CD4-positive, alpha-beta T cell treated with Interleukin-21 for 1 hour (primary cell): Measurements from ENCODE around the gene PIK3R1.
A peak's percentile ranks its signal among the peaks of the same experiment; 100 is the strongest.

Experiments used
- DNase-seq: peaks from one replicate; pipeline ENCODE4 v3.0.0-alpha.2; 2020

Gene PIK3R1

DNA sequence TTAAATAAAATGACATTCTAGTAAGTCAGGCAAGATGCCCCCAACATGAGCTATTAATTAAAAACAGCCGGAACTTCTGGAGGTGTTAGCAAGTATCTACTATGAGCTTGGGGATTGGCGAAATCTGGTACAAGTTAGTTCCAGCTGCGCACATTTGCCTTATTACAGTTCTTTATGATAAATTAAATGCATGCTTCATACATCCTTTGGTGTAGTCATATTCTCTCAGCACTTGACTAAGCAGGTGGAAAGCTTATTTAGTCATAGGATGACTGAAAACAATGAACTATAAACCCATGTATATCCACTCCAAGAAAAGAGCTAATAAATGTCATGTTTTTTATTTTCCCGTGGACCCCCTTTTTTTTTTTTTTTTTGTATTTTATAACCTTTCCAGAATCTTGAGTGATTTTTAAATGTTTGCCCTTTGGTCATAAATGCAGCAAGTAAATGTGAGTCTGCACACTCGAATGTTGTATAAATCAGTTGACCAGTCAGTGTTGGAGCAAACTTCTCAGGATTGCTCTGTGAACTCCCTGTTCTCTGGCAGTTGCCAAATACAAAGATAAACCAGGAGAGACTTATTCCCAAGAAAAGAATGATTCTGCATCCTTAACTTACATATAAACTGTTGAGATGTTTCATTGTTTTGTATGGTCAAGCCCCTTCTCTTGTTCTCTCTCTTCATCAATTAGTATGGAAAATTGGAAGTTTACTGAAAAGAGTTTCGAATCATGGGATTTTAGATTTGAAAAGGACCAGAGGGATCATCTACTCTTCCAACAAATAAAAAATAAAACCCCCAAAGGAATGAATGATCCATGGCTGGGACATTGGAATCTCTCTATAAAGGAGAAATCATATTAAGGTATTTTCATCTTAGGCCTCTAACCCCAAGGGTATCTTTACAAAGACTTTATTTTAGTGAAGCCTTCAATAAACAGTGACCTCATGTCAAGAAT, 38.3 kb downstream of the PIK3R1 start:
- DNase-seq = no peak

DNA sequence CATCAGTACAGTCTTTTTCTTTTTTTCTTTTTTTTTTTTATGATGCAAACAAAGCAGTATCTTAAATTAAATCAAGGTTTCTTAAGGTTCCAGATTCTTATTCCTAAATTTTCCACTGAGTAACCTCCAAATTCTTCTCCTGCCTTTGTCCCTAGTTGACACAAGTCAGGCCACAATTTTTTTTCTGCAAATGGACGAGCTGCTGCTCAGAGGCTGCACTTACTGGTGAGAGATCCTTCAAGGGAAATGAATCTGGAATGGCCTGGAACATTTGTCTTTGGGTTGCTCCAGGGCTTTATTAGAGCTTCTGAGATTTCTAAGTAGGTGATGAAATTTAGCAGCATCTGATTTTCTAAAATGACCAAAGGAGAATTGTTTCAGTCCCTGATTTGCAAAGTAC, 39.3 kb downstream of the PIK3R1 start:
- DNase-seq = no peak

DNA sequence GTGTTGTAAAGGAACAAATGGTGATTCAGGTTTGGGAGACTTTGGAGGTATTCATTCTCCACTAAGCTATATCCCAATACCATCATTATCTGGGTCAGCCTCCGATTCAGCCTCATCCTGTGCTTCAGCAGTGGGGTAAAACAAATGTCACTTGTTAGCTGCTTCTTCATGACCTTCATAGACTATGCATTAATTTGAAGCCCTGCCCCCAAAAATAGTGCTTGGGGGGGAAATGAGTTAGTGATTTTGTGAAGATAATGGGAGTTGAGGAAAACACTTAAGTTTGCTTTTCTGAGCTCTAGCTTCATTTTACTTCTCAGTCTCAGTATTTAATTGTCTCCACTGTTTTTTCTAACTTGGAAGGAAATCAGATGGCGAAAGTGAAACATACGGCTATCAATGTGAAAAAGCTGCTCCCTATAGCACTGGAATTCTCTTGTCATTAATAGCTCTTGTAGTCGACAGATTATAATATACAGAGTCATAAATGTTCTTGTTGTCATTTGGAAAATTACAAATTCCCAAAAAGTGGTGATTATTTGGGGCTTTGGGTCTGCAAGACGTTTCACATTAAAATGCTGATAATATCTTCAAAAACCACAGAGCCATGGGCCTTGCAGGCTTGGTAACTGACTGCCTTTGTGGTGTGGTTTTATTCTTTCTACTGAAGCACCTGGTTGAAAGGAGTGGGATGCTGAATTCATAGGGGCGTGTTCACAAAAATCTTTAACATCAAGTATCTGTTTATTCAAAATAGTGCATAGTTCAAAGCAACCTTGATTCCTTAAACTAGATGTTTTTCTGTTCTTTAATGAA, 40.0 kb downstream of the PIK3R1 start:
- peak; percentile 74 for DNase-seq

DNA sequence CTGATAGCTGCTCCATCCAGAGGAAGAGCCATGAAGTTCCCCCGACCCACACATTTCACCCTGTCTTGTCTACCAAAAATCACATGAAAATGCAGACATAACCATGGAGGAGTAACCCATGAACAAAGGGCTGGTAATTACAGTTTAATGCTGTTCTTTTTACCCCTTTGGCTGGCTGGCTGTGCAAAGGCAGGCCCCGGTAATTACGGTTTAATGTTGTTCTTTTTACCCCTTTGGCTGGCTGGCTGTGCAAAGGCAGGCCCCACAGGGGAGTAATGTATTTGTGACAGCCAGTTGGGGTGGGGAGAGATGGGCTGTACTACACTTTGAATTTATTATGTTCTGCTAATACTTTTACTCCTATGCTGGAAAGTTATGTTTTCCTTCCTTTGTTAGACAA, 41.7 kb downstream of the PIK3R1 start:
- no peak for DNase-seq

DNA sequence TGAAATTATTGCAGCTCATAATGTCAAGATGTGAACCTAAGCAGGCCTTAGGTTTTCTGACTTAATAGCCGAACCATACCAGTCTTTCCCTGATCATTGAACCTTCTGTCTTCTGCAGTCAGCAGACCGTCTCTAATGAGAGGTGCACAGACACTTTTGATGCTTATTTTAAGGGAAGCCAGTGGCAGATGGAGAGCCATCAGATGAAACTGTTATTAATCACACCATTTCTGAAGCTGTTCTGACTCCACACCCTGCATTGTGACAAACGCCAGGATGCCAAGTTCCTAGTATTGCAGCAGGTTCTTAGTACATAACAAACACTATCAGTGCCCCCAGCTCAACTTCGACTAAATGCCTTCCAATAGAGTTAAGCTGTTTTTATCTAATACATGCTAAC, 43.0 kb downstream of the PIK3R1 start:
- DNase-seq = no peak

DNA sequence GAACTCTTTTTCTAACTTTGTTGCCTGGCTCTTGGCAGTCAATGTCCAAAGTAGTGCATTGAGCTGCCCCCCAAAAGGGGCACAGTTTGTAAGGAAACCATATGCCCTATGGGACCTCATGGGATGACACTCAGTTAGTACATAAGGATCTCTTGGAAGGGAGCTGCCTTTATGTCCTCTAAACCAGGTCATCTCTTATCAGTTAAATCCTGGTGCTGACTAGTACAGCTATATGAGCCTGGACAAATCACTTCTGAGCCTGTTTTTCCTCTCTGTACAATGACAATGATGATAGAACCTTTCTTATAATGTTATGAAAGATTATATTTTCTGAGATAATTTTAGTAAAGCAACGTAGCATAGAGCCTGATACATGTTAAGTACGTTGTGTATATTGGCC, 44.1 kb downstream of the PIK3R1 start:
- no peak for DNase-seq

DNA sequence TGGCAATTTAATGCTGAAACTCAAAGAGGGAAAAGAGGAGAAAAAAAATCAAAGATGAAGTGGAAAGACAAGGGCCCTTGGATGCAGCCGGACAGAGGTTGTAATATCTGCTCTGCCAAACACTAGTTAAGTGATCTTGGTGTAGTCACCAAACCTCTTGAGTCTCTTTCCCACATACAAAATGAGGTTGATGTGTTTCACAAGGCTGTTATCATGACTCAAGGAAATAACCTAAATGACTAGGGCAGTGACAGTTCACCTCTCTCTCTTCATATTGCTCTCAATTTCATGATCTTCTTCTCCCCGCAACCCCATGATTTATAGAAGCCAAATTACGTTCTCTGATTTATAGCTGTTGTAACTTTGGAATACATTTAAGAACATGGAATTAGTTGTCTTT, 44.9 kb downstream of the PIK3R1 start:
- DNase-seq = no peak

DNA sequence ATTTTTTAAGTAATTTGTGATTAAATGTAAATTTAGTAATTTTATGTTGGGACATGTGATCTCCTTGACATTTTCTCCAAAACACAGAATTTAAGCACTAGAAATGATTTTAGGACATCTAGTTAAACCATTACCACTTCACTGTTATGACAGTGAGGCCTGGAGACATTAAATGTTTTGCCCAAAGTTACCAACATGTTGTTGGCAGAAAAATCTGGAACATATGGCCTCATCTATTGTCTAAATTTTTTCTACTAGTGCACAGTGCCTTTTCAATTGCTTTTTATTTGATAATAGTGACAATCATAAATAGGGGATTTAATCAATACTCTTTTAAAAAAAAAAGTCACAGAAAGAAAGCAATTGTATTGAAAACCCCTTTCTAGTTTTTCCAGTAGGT, 45.6 kb downstream of the PIK3R1 start:
- DNase-seq = no peak

DNA sequence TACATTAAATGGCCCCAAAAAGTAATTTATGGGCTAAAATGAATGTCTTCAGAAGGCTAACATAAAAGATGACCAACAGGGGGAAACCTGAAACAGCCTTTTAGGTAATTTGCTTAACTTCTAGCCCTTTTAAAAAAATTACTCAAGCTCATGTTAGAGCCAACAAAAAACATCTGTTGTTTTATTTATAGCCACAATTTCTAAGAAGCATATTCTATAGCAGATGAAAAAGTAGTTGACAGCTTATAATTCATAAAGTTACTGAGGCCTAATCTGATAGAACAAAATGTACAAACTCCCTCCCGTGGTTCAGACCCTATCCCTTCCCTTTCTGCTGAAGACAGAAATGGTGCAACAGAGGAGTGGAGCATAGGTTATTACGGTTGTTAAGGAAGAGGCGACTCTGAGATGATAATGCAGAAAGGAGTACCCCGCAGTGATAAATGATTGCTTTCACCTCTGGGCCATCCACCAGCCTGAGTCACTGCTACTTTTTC, 46.1 kb downstream of the PIK3R1 start:
- no peak for DNase-seq

DNA sequence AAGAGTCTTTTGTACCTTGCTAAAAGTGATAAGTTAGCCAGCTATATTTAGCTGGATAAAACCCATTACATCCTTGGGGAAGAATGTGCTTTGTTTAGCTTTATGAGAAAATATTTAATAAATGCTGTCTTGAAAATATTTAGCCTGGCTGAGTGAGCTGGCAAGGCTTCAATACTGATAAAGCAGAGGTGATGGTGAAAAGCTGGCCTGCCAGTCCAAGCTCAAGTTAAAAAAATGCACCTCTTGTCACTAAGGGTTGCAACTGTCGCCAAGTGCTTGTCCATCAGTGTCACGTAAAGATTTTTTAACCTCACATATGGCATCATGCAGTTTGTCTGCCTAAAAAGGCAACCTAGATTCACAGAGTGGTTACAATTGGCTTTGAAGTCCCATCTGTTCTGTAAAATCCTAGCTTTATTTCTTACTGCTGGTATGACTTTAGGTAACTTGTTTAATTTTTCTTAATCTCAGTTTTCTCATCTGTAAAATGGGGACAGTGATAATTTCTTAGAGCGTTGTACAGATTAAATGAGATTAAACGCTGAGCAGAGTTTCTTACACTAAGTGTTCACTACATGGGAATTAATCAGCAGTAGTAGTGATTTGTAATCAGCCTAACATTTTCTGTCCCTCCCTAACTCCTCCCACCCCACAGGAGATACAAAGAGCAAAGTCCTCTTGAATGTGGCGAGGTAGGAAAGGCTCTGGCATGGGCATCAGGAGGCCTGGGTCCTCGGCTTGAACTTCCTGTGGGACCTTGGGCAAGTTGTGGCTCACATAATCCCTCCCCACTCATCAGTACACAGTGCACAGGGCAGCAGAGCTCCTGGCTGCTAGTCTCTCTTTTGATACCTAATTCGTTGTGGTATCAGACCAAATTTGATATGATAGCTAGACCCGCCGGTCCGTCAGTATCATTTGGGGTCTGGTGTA, 48.7 kb downstream of the PIK3R1 start:
- no peak for DNase-seq

DNA sequence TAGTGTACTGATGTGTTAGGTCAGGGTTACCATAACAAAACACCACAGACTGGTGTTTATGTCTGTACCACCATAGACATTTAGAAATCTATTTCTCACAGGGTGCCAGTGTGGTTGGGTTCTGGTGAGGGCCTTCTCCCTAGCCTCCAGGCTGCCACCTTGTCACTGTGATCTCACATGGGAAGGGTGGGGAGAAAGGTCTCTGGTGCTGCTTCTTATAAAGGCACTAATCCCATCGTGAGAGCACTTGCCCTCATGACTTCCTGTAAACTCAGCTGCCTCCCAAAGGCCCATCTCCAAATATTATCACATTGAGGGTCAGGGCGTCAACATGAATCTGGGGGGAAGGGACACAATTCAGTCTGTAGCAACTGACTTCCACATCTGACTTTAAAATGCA, 49.8 kb downstream of the PIK3R1 start:
- peak; percentile 42 for DNase-seq

DNA sequence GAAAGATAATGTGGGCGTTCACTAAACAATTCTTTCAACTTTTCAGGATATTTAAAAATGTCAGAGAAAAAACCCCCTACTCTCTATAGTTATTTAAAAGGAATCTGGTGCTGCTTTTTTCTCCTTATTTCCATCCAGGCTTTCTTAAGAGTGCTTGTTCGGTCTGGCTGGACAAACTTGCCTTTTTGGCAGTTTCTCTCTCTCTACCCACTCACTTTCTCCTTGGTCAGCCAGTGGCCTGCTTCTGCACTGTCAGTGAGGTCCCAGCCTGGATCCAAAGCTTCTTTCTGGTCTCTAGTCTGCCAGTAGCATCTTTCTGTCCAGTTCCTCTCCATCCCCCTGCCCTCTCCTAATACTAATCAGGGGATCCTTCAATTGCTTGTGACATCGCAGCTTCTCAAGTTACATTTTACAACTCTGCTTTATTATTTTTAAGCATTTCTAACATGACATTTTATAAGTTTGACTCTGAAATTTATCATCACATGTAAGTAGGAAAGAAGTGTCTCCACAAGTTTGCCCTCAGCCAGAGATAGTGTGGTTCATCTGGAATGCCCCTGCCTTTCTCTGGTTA, 50.4 kb downstream of the PIK3R1 start:
- no peak for DNase-seq

DNA sequence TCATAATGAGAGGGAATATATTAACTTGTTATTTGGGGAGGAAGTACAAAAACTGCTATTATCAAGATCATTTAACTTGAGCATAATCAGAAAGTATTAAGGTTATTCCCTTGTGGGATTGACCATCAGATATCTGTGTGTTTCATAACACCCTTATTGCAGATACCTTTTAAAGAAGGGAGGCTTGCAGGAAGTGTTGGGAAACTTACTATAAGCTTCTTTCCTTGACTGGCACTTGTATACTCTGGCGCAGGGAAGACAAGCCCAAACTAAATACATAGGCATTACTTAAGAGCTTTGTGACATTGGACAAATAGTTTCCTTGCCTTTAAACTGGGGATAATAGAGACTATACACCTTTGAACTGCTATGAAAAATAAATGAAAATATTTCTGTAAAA, 50.9 kb downstream of the PIK3R1 start:
- no peak for DNase-seq

DNA sequence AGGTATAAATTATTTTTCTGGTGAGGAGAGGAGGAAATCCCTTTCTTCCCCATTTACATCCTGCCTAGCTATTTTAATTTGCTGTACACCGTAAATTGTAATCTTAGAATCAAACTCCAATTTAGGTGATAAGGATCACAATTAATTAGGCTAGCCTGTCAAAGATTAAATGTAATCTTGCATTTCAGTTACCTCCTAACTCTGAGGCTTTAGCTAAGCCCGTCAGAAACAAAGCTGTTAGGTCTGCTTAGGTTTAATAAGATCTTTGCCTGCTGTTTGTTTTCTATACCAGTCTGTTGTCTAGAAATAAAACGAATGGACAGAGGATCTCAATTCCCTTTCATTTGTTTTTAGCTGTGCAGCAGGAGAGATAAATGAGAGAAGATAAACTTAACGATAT, 51.5 kb downstream of the PIK3R1 start:
- DNase-seq = no peak

DNA sequence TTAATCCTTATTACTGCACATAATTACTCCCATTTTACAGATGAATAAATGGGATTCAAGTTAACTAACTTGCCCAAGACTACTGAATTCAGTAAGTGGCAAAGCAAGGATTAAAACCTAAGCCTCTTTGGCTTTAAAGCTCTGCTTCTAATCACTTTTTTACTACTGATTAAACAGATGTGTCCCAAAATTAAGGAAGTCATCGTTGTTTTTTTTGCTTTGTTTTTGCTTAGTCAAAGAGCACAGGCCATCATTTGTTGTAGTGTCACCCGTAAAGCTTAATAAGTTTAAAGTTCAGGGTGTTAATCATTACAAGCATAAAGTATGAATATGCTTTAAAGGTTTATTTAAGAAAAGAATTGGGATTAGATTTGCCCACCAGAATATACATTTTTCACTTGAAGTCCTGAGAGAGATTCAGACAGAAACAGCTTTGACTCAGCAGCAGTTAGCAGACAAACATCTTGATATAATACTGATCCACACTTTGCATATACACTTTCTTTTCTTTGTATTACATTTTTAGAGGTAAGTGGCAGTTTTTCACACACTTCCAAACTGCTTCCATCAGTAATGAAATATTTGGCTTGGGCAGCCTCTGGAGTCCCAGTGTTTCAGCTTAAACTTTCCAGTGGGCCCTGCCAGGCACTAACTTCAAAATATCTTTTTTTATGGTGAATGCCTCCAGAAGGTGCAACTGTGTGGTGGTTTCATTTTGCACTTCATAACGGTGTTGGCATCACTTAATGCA, 52.7 kb downstream of the PIK3R1 start:
- DNase-seq = no peak

DNA sequence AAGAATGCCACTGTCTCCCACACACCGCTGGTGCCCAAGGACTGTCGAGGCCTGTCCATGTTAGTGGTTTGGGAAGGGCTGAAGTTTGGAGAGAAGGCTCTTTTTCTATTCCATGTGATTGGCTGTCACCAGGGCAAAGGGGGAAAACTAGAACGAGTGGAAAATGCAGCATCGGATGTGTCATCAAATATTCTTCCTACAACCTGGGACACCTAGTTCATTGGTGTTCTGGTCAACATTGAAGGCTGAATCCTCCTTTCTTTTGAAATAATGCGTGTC, 53.2 kb downstream of the PIK3R1 start:
- DNase-seq = no peak

DNA sequence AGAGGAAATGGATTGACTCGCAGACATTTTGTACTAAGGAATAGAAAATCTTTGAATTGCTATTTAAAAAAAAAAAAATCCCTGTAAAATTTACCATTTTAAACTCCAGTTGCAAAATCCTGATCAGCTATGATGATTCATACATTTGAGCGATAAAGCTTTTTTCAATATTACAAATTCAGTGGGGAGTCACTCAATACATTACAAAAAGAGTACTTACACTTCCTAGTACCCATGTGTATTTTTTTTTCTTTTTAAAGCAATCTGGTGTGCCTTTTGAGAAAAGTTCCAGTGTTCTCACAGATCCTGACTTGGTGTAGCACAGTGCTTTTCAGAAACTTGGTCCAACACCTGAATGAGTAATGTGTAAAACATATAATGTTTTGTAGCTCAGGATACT, 54.3 kb downstream of the PIK3R1 start:
- no peak for DNase-seq

DNA sequence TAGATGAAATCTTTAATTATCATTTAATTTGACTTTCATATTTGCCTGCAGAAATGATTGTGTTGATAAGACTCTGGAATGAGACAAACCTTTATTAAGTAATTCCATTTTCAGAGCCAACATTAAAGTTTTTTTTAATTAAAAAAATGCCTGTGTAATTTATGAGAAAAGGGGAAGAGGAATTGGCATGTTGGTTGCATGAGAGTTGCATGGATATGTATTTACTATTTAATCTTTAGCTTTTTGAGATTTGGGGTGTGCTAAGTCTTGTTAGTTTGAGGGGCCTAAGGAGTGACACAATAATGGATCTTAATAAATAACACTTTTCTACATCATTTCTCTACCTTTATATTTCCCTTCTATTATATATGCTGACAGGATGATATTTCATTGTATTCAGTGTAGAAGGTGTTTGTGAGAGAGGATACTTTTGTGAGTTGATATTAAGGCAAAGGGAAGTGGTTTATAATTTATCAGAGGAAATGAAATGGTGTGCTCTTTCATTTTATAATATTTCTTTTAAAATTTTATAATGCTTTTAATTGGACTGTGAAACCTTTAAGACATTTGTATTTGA, 54.9 kb downstream of the PIK3R1 start:
- no peak for DNase-seq

DNA sequence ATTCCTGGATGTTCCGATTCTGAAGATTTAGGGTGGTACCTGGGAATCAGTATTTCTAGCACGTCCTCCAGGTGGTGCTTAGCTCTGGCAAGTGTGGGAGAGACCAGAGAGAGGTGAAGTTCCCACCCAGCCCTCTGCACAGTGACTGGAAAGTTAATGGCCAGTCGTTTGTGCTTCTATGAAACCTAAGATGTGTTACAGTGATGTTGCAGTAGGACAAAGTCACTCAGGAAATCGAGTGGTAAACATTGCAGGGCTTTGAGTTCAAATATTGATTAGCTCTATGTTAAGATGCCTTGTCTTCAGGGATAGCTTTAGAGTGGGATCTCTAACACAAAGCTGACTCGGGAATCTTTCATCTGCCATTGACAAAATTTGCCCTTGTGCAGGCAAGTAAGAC, 55.6 kb downstream of the PIK3R1 start:
- no peak for DNase-seq

DNA sequence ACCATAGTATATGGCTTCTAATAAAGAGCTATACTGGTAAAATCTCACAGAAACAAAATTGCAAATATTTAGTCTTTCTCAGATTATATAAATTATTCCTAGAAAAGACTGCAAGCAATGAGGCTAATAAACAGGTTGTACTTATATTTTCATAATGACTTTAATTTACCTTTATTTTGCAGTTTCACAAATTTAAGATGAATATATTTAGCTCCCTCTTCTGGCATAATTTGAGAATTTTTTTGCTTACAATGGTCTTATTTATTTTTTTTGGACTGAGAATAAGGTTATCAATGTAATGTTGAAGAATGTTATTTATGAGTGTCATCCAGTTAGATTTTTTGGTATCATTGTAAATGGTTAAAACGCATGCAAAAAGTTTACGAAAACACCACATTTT, 56.7 kb downstream of the PIK3R1 start:
- DNase-seq = peak; percentile 50

DNA sequence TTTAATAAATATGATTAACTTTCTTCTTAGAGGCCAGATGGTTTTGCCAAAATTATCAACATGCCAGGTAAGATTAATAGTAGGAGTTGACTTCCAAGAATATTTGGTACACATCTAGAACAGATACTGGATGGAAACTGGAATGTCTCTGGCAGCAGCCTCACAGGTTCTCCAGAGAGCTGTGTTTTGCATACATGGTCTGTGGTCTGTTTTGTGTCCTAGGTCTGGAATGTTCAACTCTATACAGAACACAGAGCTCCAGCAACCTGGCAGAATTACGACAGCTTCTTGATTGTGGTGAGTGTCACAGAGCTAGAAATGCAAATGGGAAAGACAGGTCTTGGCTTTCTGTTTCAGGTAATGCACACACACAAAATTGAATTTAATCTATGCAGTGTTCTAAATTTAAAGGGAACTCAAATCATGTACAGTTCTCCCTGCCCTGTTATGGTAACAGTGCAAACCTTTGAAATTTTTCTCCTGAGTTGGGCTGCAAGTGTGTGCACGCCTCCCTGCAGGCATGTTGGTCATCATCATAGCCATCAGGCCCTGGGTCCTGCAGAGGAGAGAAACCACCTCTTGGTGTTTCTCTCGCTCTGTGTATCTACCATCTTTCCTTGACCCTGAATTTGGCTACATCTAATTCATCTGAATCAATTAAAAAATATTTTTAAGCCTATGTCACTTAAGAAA, 58.3 kb downstream of the PIK3R1 start:
- DNase-seq = no peak
